ENCODE measurements around the gene GPC3.
A peak's percentile ranks its signal among the peaks of the same experiment; 100 is the strongest.

GPC3 gene

DNA sequence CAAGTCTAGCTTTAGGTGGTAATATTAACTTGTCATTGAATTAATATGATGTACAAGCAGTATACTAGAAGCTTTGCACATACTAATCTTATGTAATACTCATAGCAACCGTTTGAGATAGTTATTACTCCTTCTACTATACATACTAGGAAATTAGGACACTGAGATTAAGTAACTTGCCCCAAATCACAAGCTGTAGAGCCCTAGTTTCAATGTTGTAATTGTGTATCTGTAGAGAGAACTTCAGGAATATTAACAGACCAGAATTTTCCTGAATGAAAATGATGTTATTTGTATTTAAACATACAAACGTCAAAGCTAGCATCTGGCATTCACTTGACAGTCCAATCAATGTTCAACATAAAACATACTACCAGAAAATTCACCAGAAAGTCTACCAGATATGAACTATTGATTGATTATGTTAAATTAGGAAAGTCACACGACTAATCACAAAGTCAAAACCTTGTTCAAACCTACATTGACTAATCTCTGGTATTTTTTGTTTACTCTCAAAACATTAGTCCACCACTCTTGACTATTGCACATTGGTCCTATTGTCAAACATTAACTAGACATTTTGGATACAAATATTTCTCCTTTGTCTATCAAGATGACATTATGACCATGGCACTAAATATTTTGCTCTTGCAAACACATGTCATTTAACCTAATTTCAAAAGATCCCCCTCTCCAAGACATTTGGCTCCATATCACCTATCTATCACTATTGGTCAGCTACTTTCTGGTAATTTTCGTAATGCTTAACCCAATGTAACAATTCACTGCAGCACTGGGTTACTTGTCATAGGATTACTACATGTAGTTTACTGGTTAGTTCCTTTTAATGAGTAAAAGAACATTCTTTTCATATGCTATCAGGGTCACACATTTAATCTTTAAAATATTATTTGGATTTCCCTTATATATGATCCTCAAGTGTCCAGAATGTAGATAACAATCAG is 100.7 kb downstream of the GPC3 start:
- DNase-seq (ENCODE audit: low read depth) = no peak

DNA sequence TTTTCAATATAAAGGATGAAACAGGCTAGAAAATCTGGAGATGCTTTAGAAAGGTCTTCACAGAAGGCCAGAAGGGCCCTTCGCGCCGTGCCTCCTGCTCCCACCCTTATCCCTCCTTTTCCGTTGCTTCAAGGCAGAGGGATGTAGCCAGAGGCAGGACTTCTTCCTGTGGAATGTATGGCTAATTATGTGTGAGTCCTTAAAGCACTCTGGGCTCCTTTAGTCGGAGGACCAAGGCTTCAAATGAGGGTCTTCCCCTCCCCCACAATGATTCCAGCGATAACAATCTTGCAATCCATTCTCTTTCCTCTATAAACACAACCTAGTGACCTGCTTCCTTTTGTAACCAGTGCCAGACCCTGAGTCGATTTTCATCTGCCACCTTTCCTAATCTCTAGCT is 103.5 kb downstream of the GPC3 start:
- DNase-seq (ENCODE audit: low read depth) = no peak

DNA sequence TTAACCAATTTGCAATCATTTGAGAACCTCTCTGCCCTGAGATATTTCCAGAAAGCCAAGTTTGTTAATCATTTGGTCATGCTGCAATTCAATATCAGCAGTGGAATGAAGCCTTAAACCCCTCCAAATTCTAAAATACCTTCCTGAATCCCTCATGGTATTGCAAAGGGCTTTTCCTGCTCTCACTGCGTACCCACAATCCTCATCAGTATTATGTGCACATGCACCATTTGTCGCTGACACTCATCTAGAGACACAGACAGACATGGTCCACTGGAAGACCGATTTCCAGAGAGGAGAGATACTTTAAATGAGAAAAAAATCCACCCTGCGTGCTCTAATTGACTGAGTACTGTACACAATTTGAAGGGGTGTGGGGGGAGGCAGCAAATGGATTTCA is 104.4 kb downstream of the GPC3 start:
- no peak for DNase-seq (ENCODE audit: low read depth)

DNA sequence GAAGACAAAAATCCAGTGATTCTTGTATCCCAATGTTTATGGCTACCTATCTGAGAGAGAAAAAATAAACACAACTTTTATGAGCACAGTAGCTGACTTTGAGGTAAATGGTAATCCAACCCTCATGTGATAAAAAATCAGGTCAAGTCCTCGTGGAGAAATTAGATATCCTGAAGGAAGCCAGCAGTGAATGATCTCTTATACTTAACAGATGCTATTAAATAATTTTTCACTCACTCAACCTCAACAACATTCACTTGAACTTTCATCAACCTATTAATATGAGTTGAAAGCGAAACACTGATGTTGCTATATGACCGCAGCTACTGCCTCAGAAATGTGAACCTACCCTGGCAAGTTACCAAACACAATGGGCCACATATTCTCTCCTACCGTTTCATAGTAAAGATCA is 105.4 kb downstream of the GPC3 start:
- DNase-seq (ENCODE audit: low read depth) = no peak

DNA sequence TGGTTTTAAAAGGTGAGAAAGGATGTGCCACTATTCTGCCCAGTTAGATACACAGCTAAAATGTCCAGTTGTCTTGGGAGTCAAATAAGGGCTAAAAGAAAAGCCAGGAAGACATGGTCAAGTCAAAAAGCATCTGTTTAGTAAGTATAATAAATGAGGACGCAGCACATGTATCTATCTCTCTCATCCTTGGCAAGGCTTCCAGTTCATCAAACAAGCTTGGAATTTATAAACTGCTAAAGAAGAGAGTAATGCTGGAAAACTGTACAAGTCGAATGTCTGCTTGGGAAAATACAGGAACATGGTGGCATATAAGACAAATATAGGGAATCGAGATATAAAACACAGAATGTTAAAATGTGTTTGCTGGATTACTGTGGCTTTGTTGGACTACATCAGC is 106.7 kb downstream of the GPC3 start:
- no peak for DNase-seq (ENCODE audit: low read depth)

DNA sequence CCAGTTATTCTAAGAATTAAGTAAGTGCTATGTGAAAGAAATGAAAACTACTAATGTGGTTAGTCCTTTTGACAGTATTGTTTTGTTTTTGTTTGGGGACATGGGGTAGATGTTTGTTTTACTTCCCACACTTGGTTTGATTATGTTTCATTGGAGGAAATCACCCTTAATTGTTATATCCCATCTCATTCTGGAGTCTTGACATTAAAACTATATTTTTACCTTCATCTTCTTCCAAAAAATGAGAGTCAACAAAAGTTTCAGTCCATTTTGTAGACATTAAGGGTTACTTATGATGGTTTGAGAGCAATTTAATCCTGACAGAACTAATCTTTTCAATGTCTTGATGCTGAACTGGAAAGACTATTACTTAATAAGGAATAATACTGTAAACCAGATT is 108.7 kb downstream of the GPC3 start:
- DNase-seq (ENCODE audit: low read depth) = no peak

DNA sequence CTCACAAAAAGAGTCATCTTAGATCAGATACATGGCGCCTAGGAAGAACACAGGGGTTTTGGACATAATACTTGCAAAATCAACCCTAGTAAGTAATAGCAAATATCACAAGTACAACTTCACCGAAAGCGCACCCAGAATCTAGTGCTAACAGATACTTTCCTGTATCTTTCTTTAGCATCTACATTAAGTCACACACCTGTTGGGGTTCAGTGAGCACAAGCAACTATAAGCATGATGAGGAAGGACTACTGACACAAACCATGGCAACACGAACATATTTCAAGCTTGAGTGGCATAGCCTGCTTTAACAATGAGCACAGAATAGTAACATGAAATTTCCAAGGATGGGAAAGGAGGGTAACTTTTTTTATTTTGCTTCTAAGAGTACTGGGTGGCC is 116.1 kb downstream of the GPC3 start:
- no peak for DNase-seq (ENCODE audit: low read depth)

DNA sequence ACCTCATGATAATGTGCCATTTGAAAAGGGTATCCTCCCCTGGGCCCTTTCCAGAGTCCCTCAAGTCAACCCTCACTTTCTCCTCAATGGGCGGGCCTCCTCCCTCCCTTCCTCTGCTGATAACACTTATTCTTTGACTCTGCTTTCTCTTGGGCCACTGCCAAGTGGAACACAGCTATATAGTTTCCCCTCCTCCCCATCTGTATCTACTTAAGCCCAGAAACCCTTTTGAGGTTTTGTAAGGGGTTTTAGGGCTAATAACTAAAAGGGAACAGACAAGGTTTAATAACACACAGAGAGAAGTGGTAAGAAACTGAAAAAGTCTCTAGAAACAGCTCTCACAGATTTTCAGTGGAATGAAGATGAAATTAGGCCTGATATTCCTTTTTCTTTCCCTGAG is 116.7 kb downstream of the GPC3 start:
- no peak for DNase-seq (ENCODE audit: low read depth)

DNA sequence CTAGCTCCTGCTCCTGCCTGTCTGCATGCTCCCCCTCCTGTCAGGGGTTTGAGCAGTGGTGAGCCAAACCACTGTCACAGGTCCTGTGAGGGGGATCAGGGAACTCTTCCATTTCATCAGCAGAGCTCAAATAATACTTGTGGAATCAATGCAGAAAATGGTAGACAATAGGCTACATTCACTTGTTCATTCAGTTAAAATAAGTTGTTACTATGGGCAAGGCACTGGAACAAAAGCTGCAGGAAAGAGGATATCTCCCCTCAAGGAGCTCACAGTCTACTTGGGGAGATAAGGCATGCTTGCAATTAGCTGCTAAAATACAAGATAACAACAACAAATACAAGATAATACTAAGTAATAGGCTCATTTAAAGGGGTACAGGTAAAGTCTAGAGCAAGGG is 117.1 kb downstream of the GPC3 start:
- no peak for DNase-seq (ENCODE audit: low read depth)

DNA sequence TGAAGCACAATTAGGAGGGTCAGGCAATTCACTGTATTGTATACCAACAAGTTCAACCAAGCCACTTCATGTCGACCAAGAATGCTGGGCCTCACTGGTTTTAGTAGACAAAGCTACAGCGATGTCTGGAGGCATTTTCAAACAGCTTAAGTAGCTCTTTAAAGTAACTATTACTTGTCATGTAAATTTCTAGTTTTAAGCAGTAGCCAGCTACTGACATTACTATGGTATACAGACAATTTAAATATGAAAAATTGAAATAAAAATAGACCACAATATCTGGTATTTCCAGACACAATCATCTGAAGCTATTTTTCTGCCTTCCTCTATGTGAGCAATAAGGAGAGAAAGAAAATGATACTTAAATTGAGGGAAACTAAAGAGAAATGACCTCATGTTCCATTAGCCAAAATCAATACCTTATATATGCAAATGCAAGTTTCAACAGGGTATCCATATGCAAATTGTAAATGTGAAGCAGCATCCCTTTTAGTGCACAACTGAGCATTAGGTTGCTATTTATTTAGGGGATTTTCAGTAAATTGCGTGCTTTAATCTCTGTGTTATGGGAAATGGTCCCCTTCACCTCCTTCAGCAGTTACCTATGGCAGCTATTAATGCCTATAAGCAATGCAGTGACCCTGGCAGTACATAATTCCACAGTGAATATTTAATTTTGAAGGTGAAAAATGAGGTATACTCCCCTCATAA is 119.5 kb downstream of the GPC3 start:
- DNase-seq (ENCODE audit: low read depth) = no peak

DNA sequence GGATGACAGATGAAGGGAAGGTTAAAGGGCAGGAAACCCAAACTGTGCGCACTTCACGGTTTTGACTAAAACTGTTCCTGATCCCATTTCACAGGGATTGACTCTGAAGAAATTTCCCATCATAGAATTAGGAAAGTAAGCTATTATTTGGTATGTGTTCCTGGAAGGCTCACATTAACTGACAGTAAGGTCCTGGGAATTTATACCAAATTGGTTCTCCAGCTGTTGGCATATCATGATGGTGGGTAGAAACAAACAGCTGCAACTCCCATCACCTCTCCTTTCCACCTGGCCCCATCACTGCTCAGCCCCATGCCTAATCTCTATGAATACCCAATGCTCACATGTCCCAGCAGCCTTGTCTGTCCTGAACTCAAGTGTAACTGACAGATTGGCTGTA is 121.2 kb downstream of the GPC3 start:
- no peak for DNase-seq (ENCODE audit: low read depth)

DNA sequence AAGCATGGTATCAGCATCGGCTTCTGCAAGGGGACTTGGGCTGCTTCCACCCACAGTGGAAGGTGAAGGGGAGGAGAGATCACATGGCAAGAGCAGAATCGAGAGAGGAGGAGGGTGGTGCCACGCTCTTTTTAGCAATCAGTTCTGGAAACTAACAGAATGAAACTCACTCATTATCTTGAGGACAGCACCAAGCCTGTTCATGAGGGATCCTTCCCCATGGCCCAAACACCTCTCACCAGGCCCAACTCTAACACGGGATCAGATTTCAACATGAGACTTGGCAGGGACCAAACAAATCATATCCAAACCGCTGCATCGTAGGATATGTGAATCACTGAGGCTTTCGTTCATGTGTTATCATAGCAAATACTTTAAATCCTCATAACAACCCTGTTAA is 125.5 kb downstream of the GPC3 start:
- DNase-seq (ENCODE audit: low read depth) = peak; percentile 2

DNA sequence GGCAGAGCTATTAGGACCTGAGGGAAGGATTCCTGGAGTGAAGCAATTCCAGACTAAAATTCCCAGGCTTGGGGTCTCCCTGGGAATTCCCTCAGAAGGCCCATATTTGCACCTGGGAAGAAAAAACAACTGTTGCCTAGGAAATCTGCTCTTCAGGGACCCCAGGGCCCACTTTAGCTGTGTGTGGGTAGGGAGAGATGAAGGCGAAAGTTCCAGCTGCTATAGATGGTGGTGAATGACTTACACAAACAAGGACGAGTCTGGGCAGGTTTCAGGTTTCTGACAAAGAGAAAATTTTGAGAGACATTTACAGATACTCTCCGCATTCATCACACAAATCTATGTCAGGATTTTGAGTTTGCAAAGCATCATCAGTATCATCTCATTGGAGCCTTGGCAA is 126.1 kb downstream of the GPC3 start:
- DNase-seq (ENCODE audit: low read depth) = no peak

DNA sequence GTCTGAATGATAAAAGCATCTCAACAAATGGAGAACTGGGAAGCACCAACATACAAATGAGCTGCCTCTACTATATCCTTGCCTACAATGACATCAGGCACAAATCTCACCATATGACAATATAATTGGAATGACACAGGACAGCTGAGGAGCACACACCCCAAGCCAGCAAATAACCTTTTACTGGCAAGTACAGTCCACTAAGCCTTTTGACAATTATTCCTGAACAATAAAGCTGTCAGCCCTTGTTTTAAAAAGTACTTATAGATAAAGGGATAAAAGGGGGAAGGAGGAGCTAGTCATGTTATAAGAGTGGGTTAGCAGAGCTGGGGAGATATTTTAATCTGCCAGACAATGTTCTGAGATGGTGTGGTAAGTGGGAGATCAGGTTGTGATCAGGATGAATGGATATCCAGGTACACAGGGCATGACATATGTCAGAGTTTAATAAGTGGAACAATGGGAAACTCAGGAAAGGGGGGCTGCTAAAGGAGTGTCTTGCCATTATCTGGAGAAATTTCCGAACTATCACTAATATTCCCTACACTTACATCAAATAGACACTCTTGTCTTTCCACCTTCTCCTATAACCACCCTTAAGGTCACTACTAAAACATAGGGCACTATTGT is 127.6 kb downstream of the GPC3 start:
- no peak for DNase-seq (ENCODE audit: low read depth)

DNA sequence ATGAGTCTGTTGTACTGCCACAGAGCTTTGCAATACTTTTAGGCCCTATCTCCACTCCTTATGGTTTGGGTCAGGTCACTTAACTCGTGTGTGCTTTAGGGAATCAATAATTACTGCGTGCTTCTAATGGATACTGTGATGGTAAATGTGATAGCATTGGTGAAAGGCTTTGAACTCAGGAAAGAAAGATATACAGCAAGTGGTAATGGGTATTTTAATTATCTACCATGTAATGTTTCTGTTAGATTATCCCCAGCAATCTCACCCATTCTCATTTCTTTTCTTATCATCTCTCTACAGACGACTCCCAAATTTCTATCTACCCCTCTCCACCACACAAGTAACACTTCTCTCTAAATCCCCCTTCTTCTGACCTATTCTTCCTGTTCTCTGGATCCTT is 128.6 kb downstream of the GPC3 start:
- no peak for DNase-seq (ENCODE audit: low read depth)

DNA sequence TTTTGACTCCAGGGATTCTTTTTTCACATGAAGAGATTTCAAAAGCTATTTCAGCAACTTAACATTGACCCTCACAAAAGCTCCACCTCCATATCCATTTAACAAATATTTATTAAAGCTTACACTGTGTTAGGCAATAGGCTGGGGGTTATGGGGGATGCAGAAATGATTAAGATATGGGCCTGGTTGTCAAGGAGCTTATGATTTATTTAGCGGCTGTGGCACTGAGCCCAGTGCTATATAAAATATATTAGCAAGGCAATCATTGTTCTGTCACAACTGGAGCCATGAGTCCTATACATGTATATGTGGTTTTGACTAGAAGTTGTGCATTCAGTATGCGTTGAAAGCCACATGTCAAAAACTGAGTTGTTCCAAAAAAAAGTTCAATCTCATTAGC is 131.1 kb downstream of the GPC3 start:
- DNase-seq (ENCODE audit: low read depth) = no peak

DNA sequence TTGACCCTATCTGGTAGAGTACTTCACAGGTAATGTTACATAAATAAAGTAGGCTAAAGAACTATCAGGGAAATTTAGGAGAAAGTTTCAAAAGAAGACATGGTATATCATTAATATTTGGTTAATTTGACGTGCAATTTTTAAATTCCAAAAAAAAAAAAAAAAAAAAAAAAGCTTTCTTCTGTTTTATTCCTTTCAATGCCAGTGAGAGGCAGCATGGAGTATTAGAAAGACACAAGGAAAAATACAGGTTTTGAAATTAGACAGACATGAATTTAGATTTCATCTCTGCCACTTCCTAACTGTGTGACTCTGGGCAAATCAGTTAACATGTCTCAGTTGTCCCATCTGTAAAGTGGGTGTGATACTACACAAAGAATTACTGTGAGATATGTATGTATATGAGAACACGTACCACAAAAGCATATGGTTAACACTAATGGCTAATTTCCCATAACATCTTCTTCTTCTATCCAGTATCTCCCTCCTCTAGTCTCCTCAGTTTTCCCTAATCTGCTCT is 132.5 kb downstream of the GPC3 start:
- DNase-seq (ENCODE audit: low read depth) = no peak

DNA sequence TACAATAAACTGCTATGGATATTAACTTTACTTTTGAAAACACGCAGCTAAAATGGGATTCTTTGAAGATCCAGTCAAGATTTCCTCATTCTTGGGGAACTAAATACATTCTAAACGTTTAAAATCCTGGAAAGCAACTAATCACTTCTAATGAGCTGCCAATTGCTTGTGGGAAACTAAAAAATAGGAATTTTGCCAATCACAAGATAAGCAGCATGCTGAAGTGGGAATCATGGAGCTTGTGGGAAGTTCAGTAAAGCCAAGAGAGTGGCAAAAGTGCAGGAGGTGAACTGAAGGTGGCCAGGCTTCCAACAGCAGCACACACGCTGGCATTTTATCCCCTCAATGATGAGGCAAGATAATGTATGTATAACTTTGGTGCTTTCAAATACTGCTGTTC is 133.0 kb downstream of the GPC3 start:
- DNase-seq (ENCODE audit: low read depth) = no peak

DNA sequence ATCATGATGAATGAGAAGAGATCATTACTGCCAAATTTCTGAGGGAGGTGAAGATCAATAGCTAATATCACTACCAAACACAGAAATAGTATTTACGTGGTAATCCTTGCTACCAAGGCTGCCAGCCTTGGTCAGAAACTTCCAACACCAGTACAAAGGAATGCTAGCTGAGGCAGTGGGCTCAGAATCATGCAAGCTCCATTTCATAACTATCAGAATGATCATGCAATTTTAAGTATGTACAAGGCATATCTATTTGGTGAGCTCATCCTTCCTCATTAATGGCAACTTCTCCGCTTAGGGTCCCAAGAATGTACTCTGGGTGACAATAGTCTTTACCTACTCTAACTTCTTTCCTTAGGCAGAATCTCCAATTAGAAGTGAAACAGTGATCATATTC is 135.0 kb downstream of the GPC3 start:
- no peak for DNase-seq (ENCODE audit: low read depth)

DNA sequence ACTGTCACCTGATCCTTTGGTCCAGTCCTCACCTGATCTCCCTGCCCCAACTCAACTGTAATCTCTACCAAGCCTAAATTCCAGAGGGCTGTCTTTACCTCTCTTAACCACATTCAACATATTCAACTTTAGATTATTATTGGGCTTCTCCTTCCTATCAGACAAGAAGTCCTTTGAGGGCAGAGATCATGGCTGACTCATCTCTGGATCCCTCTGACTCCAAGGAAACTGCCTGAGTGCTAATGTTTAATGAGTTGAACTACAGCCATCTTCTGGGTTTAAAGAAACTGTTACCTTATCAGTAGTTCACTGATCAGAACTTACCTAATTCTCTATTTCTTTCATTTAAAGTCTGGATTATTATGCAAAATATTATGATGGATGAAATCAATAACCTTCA is 135.7 kb downstream of the GPC3 start:
- no peak for DNase-seq (ENCODE audit: low read depth)

DNA sequence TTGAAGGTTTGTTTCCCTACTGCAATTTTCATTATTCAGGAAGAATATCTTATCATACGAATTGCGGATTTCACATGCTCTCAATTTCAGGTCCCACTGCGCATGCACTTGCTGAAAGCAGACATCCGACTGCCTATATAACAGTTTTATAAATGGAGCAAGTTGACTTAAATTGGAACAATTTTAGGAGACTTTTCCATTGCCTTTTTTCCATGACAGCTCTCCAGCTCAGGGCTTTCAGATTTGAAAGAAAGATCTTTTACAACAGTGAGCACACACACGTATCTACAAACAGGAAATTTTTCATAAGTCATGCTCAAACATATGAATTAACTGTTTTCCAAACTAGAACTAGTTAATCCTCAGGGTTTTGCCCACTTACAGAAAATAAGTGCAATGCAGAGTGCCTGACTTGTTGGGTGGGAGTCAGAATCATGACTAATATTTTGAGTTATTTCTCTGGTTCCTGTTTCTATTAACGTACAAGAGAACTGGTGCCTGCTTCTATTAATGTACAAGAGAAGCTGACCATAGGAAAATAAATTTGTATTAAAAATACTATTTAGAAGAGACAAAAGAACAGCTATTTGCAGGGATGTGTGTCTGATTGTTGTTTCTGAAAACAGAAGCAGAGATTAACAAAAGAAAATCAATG is 137.9 kb downstream of the GPC3 start:
- no peak for DNase-seq (ENCODE audit: low read depth)

DNA sequence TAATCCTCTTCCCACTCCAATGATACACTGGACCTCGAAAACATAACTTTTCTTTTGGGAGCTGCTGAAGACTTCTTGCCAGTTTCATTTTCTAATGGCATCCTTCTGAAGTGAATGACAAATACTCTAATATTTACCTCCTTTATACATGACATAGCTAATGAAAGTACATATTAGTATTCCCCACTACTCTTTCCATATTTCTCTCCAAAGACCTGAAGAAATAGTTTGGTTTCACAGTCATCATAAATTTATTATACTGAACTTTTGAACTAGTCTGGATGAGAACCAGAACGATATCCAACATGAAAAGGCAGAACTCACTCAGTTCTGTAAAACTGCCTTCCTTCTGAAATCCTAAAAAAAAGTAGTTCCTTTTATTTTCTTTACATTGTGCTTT is 139.1 kb downstream of the GPC3 start:
- DNase-seq (ENCODE audit: low read depth) = no peak
